Gastrocnemius medialis (tissue), 4 donors: Measurements from ENCODE around the gene GRM4. TPM values are rescaled to one million over a fixed set of nuclear protein-coding genes. Genes with fewer than 3 reads are reported as not detected.

ENCODE experiments used
- ATAC-seq, 2 donors: fragments of 150-250 bp; one replicate each; pipeline ENCODE4 v1.9.1; 2016
- DNase-seq, 2 donors: peaks; one replicate each; pipeline ENCODE4 v3.0.0-alpha.2; 2019
- H3K27ac ChIP-seq, 4 donors: fragments of 200-600 bp; sonication (generic); 1 replicate in 1 of 4; 2 replicates in 3 of 4; pipeline ENCODE4 v1.5.1; 2016 to 2018; ENCODE audit warnings: mild to moderate bottlenecking in 2 of 4, moderate library complexity in 1 of 4
- H3K27me3 ChIP-seq, 3 donors: fragments of 200-600 bp; sonication (generic) in 2 of 3; 1 replicate in 1 of 3; 2 replicates in 2 of 3; pipeline versions ENCODE4 v1.5.1 to v1.6.0; 2016 to 2019; ENCODE audit warnings: mild to moderate bottlenecking in 1 of 3, moderate library complexity in 1 of 3
- H3K36me3 ChIP-seq, 2 donors: fragments of 200-600 bp; sonication (generic) in 1 of 2; one replicate each; pipeline ENCODE4 v1.5.1; 2017 to 2018
- H3K4me1 ChIP-seq, 2 donors: fragments of 200-600 bp; sonication (generic) in 1 of 2; one replicate each; pipeline ENCODE4 v1.5.1; 2016 to 2017; ENCODE audit warnings: mild to moderate bottlenecking in 2 of 2
- H3K4me3 ChIP-seq, 4 donors: fragments of 200-600 bp; sonication (generic) in 3 of 4; 1 replicate in 1 of 4; 2 replicates in 3 of 4; pipeline ENCODE4 v1.5.1; 2016 to 2019; ENCODE audit warnings: mild to moderate bottlenecking in 2 of 4
- H3K9me3 ChIP-seq, 3 donors: fragments of 200-600 bp; sonication (generic) in 2 of 3; 1 replicate in 1 of 3; 2 replicates in 2 of 3; pipeline ENCODE4 v1.5.1; 2016 to 2019
- CTCF ChIP-seq, 5 experiments: fragments of 450-650 bp in 3 of 5; fragments of 200-600 bp in 2 of 5; sonication (generic) in 2 of 5; IDR thresholded peaks in 4 of 5; conservative IDR thresholded peaks in 1 of 5; 1 replicate in 4 of 5; 2 replicates in 1 of 5; pipeline ENCODE4 v1.5.1; 2016 to 2019; ENCODE audit warnings: antibody characterized with exemption in 5 of 5, mild to moderate bottlenecking in 3 of 5, moderate library complexity in 3 of 5
- POLR2A ChIP-seq, 2 donors: fragments of 450-650 bp; IDR thresholded peaks; one replicate each; pipeline ENCODE4 v1.6.1; 2017; ENCODE audit warnings: antibody characterized with exemption in 2 of 2, mild to moderate bottlenecking in 2 of 2, moderate library complexity in 2 of 2
- in situ Hi-C, 4 donors: fragments of 200-750 bp; cut with MboI; loops; one replicate each; pipeline versions ENCODE4 v1.15.0 to v1.8.0; 2017; ENCODE audit warnings: low sequenced_read_pairs in 4 of 4
- intact Hi-C: fragments of 100-400 bp; cut with DNase I; formaldehyde crosslinking; loops from one replicate; pipeline ENCODE4 v1.15.1; 2023; ENCODE audit warnings: low total_unique reads
- total RNA-seq, 4 donors: library from RNA; depleted of rRNA; stranded (reverse); fragments of >200 nt; gene quantifications; one replicate each; pipeline versions ENCODE4 v1.1.0 to v1.2.3, GENCODE V29; 2016

The GRM4 gene
- total RNA-seq, 4 donors from 2014 or later: 0.03 TPM; not detected in 3

GRCh38 chr6:34035704-34036356, 110.1 kb downstream of the GRM4 start:
- in situ Hi-C loops (no loop called here), intact Hi-C loops (no loop called here)
- DNase-seq (no peak), ATAC-seq (no peak)
- H3K4me1 ChIP-seq: no peaks in the 10 kb centered on the region
- H3K9me3 ChIP-seq: no peaks in the 10 kb centered on the region
- no peak overlapping the region for H3K4me3 ChIP-seq
- TF ChIP-seq CTCF (IDR thresholded peaks at IDR 0.05 in 4 of 5, conservative IDR thresholded peaks at IDR 0.05 in 1 of 5): no peak
- TF ChIP-seq POLR2A (IDR thresholded peaks at IDR 0.05): no peak
- no peak overlapping the region for H3K27ac ChIP-seq
- no peaks in the 10 kb centered on the region for H3K27me3 ChIP-seq
- H3K36me3 ChIP-seq: no peaks in the 10 kb centered on the region

- no peak overlapping the region for H3K27ac ChIP-seq
- H3K27me3 ChIP-seq: no peaks in the 10 kb centered on the region
- H3K4me1 ChIP-seq: no peaks in the 10 kb centered on the region
- ATAC-seq: no peak
- no peaks in the 10 kb centered on the region for H3K36me3 ChIP-seq
- TF ChIP-seq POLR2A (IDR thresholded peaks at IDR 0.05) (no peak), CTCF (IDR thresholded peaks at IDR 0.05 in 4 of 5, conservative IDR thresholded peaks at IDR 0.05 in 1 of 5) (no peak)
- intact Hi-C loops (no loop called here), in situ Hi-C loops (no loop called here)
- H3K9me3 ChIP-seq: no peaks in the 10 kb centered on the region
- H3K4me3 ChIP-seq: no peak overlapping the region
- no peak for DNase-seq
Measured at GRCh38 chr6:34035161-34035560, 110.7 kb downstream of the GRM4 start.

GRCh38 chr6:34032856-34033255, 113.0 kb downstream of the GRM4 start:
- intact Hi-C loops (no loop called here), in situ Hi-C loops (no loop called here)
- Histone ChIP-seq H3K9me3 (no peaks in the 10 kb centered on the region), H3K4me3 (no peak overlapping the region), H3K27ac (no peak overlapping the region), H3K27me3 (no peaks in the 10 kb centered on the region), H3K36me3 (no peaks in the 10 kb centered on the region), H3K4me1 (no peaks in the 10 kb centered on the region)
- ATAC-seq: no peak
- no peak for TF ChIP-seq CTCF (IDR thresholded peaks at IDR 0.05 in 4 of 5, conservative IDR thresholded peaks at IDR 0.05 in 1 of 5)
- TF ChIP-seq POLR2A (IDR thresholded peaks at IDR 0.05): no peak
- DNase-seq: no peak

- Histone ChIP-seq H3K4me3 (no peak overlapping the region), H3K27me3 (no peaks in the 10 kb centered on the region), H3K4me1 (no peaks in the 10 kb centered on the region), H3K9me3 (no peaks in the 10 kb centered on the region), H3K27ac (no peak overlapping the region), H3K36me3 (no peaks in the 10 kb centered on the region)
- TF ChIP-seq POLR2A (IDR thresholded peaks at IDR 0.05) (no peak), CTCF (IDR thresholded peaks at IDR 0.05 in 4 of 5, conservative IDR thresholded peaks at IDR 0.05 in 1 of 5) (no peak)
- DNase-seq (no peak), ATAC-seq (no peak)
- intact Hi-C loops: no loop called here
- in situ Hi-C loops: no loop called here
Measured at GRCh38 chr6:34031625-34032383, 114.1 kb downstream of the GRM4 start.
